HG03565 (cell line): ENCODE results near the gene AHDC1.

Experiments used
- ATAC-seq: cut with Tn5 transposase; IDR thresholded peaks from one replicate; pipeline ENCODE4 v1.9.1; 2021; ENCODE audit warnings: mild to moderate bottlenecking, moderate library complexity; ENCODE audit not compliant: unreplicated experiment

AHDC1 gene

DNA sequence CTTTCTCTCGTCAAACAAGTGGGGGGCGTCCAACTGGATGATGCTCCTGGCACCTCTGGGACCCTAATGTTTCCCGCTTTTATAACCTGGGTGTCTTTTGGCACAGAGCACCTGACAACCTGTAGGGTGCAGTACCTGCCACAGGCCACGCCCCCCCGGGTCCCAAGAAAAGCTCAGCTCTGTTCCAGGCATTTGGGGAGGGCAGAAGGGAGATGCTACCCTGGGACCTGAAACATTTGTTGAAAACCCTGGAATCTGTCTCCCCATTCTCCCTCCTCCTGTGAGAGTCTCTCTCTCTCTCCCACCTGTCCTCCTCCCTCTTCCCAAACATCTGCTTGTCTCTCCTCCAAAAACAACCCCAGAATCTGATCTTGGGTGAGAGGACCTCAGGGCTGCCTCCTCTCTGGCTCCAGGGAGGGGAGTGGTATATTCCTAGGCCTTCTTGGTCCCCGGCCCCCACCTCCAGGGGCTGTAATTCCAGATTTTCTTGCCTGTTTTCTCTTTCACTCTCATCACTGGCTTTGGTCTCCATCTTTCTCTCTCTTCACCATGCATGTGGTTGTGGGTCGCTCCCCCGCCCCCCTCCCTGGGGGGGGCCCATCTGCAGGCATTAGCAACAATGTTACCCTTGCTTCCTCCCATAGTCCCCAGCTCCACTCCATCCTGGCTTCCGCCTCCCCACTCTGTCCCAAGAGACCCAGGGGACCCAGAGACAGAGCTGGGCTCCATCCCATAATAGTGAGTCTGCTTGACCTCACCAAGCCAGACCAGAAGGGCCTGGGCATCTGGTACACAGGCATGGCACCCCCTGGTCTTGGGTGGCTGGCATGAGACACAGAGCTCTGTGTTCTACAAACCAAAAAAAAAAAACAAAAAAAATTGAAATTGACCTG, 4.1 kb downstream of the AHDC1 start:
- no peak for ATAC-seq

DNA sequence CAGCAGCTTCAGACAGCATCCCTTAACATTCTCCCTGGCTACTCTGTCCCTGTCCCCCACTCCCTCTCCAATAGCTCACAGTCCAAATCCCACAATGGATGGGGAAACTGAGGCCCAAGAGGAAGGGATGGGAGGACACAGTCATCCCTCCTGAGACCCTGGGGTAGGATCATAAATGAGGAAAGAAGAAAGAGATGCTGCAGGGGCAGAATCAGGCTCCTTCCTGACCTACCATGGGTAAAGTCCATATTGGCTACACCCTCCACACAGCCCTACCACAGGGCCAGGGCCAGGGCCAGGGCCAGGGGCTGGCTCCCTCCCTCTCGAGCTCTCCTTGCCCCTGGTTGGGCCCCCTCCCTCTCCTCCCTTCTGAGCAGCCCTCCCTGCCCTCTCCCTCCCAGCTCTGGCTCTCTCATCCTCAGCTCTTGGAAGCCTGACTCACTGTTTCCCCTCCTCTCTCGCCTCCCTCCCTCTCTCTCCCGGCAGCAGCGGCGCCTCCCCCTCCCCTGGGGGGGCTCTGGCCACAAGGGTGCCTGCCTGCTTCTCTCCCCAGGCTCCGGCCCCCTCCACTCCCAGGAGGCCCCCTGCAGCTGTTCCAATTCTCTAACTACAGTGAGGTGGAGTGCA, 4.9 kb downstream of the AHDC1 start:
- no peak for ATAC-seq

DNA sequence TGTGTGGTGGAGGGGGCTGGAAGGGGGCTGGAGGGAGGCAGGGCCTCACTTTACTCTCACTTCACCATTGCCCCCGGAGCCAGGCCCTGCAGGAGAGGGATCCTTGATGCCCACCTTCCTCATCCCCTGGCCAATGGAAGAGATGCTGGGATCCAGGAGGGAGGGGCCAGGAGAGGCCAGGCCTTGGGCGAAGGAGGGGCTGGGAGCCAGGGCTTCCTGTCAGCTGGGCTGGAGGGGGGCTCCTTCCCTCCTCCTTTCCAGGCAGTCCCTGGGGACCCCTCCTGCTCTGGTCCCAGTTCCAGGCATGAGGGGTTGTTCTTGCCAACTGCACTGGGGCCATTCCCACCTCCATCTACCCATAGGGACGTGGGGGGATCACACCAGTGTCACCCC, 5.7 kb downstream of the AHDC1 start:
- no peak for ATAC-seq

DNA sequence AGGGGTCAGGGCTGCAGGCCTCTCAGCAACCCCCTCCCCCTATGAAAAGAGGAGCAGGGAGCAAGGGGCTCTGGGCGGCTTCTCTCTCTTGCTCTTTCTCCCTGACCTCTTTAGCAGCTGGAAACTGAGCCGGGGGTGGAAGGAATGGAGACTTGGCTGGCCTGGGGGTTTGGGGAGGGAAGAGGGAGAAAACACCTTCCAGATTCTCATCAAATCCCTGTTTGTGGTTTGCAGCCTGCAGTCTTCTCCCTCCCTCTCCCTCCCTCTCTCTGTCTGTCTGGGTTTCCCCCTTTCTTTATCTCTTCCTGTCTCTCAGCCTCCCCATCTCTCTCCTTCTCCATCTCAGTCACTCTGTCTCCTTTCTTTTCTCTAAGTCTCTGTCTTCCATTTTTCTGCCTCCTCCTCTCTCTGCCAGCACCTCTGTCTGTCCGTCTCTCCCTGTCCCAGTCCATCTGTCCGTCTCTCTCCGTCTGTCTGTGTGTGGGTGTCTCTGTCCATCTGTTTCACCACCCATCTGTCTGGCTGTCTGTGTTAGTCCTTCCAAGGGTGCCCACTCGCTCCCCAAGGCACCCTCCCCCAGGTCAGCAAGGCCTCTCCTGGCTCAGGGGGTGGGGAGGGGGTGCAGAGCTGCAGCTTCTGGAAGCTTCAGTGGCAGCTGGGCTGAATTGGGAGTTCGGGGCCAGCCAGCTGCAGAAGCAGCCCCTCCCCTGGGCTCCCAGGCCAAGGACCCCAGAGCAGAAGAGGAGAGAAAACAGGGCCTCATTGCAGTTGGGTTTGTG, 6.2 kb downstream of the AHDC1 start:
- no peak for ATAC-seq

DNA sequence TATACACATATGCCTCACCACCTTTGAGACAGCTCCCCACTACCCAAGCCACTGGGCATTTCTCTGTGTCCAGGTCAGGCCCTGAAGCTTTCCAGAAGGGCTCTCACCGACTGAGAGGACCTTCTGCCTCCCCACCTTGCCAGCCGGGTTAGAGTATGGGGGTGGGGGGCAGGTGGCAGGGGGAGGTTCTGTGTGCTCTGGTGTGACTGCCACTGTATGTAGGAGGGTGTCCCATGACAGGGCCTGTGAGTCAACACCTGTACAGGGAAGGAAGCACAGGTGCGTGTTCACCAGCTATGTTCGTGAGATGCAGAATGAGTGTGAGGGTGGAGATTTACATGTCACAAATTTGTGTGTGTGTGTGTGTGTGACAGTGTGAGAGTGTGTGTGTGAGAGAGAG, 7.0 kb downstream of the AHDC1 start:
- no peak for ATAC-seq

DNA sequence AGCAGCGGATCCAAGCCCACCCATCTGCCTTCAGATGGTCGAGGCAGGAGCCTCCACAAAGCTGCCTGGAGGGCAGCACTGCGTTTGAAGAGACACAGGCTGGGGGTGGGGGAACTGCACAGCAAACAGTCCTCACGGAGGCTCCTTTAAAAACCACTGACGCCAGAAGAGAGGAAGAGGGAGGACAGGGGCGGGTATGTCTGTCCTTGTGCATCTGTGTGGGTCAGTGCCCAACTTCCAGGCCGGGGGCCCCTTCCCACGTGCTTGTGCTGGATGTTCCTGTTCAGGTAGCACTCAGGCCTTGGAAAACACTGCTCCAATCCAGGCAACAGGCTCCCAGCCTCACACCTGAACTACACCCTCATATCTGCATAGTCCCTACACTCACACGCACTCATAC, 7.7 kb downstream of the AHDC1 start:
- no peak for ATAC-seq

DNA sequence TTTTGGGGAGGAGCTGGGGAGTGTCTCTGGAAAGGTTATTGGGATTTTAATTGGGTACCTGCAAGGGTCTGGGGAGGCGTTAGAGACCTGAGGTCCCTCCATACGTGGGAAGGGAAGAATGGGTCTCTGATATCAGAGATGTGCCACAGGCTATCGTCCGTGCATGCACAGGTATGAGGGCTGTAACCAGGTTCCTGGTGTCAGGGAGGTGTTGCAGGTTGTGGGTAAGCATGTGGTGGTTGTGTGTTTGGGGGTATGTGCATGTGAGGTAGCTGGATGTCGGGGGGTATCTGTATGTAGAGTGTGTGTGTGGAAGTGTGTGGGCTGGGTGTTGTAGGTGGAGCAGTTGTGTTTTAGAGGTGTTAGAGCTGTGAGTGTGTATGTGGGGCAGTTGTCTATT, 8.3 kb downstream of the AHDC1 start:
- no peak for ATAC-seq

DNA sequence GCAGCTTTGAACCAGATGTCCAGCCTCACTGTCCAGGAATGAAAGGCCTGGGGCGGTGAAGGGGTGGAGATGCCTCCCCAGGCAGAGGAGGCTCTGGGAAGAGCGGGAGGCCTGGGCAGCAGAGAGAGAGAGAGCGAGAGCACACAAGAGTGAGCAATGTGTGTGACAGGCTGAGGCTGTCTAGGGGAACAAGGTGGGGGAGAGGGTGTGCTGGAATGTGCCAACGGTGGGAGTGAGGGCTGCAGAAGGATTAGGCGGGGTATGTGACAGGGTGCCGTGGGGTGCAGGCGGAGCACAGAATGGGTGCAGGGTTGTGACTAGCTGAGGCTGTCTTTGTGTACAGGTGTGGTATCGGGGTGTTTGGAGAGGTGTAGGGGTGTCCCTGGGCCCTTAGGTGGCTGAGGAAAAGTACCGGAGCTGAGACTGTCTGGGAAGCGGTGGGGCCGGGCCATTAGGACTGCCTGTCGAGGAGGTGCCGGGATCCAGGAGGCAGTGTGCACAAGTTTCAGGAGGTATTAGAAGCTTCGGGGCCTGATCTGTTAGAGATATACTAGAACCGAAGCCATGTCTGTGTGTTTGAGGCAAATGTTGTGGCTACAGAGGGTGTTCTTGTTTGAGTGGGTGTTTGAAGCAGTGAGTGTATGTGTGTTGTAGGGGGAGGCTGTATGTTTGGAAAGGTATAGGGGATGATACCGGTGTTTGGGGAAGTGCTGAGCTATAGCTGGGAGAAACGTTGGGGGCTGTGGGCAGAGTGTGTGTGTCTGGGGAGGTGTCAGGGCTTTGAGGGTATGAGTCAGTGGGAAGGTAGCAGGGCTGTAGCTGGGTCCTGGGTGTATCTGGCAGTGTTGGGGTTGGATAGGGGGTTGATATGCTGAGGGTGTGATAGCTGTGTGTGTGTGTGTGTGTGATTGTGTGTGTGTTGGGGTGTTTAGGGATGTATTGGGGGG, 9.1 kb downstream of the AHDC1 start:
- no peak for ATAC-seq

DNA sequence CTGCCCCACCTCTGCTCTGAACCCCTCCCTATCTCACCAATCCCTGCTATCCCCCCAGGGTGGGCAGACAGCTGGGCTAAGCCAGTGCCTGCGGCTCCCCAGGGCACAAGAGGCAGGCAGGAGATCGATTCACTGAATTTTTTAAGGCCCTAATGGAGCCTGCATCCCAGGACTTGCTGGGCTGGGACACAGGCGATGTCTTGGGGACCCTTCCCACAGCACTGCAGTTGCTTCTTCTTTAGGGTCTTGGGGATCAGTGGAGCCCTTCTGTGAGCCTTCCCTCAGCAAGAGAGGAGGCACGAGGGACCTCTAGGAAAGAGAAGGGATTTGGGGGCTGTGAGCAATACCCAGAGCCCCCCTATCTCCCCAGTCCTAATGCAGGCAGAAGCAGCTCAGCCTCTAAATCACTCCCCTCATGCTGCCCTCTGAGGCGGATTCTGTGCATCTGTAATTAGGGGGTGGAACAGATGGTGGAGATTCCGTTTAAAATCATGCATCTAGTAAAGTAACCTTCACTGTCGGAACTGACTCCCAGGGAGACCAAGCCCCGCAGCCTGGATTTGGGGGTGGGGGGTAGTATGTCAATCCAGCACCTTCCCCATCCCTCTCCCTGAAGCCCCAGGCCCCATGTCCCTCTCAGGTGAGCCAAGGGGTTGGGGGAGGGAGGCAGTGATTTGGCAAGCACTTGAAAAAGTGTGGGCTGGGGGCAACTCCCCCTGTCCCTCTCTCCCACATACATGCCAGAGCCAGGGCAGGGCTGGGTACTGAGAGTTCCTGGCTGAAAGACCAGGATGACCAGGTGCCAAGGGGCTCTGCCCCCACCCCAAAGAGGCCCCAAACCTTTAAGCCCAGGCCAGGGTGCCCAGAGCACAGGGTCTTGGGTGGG, 10.0 kb downstream of the AHDC1 start:
- ATAC-seq = no peak

DNA sequence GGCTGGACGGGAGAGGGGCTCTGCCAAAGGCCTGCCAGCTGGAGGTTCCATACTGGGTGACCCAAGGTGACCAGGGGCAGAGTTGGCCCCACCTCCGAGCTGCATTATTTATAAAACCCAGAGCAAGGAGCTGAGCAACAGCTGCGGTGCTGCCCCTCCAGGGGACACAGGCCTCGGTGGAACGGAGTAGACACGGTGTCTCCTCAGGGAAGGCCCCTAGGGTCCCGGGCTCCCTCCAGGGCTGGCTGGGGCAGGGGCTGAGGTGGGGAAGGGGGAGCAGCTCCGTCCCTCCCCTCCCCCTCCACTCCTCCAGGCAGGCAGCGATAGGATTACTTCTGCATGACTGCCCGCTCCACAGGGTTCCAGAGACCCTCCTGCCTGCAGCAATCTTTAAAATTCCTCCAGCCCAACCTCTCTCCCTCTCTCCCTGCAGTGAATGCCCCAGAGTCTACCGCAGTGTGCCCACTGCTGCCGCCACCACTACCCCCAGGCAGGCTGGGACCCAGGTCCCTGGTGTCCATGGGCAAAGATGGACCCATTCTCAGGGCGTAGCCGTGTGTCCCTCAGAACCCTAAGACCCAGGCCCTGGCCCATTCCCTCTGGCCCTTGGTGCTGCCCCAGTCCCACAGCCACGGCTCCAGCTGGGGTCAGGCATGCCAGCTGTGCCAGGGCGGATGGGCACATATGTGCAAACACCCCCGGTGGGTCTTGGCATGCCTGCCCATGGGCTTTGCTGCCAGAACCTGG, 10.8 kb downstream of the AHDC1 start:
- ATAC-seq = no peak

DNA sequence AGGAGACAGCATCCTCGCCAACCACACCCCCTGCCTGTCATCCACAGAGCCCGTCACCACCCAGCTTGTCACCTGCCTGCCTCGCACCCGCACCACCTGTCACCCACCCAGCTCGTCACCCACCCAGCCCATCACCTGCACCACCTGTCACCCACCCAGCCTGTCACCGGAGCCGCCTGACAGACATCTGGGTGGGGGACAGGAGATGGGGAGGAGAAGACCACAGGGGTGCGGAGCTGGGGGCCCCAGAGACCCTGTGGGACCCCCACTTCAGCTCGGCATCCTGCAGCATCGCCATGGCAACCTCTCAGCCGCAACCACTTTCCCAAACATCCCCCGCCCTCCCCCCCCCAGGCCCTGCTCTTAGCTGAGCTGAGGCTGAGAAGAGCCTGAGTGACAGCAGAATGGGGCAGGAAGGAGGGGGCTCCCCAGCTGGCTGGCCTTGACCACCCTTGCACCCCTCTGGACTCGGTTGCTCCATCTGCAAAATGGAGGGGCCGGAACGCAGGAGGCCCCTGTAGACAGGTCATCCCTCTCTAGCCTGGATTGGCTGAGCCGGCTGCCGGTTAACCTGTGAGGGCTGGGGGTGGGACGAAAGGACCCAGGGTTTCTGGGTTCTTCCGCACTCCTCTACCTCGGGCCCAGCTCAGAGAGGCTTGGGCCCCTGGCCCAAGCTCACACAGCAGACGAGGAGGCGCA, 11.6 kb downstream of the AHDC1 start:
- ATAC-seq = no peak

DNA sequence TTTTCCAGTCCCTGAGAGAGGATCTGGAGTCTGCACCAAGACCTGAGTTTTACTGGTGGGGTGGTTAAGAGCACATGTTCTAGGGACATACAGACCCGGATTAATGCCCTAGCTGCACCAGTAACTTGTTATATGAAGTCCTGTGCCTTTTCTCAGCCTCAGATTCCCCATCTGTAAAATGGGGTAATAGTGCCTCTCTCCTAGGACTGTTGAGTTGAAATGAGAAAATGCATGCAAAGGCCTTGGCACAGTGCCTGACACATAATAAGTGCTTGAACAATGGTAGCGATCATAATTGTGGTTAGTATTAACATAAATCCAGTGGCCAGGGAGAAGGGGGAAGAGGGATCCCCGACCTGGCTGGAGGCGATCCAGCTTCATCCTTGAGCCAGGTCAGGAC, 12.3 kb downstream of the AHDC1 start:
- ATAC-seq = no peak

DNA sequence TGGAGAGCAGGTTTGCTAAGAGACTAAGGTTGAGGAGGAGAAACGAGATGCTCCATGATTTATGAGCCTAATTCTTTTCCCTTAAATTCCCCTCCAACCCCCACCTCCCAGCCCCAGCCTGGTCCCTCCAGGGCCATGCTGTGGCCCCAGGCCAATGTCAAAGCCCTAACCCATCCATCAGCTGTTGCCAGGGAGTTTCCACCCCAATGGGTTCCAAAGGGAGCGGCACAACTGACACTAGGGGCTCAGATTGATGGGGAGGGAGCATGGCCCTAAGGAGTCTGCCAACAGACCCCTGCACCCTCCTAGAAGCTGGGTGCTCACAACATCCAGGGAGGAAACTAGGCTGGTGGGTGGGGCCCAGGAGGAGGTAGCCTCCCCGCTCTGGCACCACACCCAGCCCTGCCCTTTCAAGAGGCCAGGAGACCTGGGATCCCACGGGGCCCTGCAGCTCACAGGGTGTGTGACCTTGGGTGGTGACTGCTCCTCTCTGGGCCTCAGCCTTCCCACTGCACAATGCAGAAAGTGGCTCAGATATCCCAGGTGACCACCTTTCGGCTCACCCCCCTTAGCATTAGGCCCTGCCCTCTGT, 12.9 kb downstream of the AHDC1 start:
- ATAC-seq = no peak

DNA sequence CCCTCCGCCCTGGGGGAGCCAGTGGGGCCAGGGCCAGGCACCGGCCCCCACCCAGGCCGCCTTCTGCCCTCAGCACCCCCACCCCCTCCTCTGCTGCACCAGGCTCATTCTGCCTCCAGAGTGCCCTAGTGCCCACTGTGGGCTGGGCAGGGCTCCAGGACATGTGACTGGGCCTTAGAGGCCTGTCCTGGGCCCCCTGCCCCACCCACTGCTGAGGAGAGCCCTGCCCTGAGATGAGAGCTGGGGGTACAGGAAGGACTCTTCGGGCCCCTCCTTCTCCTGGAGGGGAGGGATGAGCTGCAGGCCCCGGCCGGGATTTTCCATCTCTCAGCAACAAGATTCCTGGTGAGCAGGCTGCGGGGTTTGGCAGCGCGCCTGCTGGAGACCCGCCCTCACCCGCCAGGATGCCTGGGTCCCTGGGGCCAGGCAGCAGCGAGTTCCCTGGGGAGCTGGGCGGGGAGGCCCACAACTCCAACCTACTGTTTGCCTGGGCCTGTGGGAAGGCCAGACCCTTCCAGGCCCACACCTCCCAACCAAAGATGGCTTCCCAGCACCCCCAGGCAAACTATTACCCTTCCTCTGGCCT, 14.0 kb downstream of the AHDC1 start:
- no peak for ATAC-seq

DNA sequence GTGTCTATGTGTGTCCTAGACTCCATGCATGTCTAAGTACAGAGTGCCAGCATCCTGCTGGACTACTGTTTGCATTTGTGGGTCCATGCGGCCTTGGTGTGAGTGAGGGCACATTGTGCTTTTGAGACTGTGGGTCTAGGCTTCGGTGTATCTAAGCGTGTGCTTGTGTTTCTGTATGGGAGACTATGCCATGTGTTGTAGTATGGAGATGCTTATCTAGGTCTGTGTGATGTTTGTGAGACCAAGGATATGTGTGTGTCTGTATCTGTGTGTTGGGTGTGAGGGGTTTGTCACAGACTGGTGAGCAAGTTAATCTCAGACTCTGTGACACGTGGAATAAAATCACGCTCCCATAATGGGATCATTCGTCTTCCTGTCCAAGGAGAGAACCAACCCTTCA, 14.5 kb downstream of the AHDC1 start:
- ATAC-seq = no peak

DNA sequence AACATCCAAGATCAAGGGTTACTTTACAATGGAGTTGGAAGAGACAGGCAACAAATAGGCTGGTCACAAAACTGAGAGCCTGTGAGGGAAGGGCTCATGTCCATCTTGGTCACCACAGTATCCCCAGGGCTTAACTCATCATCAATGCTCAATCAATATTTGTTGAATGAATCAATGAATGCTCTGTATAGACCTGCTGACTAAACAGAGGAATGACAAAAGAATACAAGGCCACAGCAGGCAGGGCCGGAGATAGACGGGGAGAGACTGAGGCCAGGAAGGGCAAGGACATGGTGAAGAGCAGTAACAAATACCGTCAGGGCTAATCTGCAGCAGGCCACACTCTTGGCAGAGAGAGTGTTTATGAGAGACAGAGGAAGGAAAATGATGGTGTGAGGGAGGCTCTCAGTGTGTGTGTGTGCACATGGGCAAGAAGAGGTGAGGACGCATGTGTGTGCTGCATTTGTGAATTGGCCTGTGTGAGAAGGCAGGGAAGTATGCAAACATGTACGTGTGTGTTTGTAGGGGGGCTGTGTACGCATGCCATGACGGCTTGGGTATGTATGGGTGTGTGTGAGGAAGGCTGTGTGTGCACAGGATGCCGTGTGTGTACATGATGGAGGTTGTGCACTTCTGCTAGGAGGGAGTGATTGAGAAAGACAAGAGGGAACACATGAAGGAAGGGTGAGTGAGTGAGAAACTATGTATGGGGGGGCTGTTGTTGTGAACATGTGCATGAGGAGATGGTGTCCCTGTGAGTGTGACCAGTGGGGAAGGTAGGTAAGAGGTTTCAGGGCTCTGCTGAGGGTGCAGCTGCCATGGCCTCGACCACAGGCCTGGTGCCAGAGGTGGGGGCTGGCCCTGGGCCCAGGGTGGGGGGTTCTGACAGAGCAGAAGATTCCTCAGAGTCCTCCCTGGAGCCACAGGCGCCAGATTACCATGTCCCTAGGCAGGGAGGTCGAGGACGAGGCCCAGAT, 15.4 kb downstream of the AHDC1 start:
- ATAC-seq = no peak
